Skin of body (tissue), 2 donors: ENCODE results near the gene CAP1. TPM values are rescaled to one million over a fixed set of nuclear protein-coding genes. Genes with fewer than 3 reads are reported as not detected.
"Not testable (repeated sequence)": the region's sequence is repeated elsewhere in the genome, so short reads cannot be mapped to it uniquely, and the experiment has no call there.

Experiments
- DNase-seq: peaks from one replicate; lab custom pipeline; 2025; lab: John Stamatoyannopoulos, UW
- total RNA-seq: library from RNA; depleted of rRNA; stranded (reverse); fragments of >200 nt; gene quantifications from one replicate; pipeline ENCODE4 v1.2.3, GENCODE V29; 2014

The CAP1 gene
- total RNA-seq, 1 donor from 2014 or later, result 141 TPM

- no peak for DNase-seq
Measured at GRCh38 chr1:40030528-40031135, 9.9 kb upstream of the CAP1 start.

DNA sequence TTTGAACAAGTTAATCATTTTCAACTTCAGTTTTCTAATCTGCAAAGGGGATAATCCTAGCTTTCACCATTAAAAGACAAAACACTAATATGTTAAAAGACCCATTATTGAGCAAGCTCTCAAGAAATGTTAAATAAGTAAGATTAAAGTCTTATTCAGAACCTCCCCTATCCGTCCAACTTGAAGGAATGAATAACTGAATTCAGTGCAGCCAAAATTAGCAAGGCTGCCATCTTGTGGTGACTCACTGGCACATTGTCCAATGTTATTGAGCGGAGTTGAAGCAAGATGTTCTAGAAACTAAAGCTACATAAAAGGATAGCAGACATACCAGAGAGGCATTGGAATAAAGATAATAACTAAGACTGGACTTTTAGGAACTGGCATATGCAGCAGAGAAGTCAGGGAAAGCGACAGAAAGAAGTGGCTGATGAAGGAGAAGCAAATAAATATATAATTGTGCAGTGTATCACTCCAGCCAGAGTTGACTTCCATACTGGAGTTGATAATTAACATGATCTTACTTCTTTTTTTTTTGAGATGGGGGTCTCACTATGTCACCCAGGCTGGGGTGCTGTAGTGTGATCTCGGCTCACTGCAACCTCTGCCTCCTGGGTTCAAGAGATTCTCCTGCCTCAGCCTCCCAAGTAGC is 8.2 kb upstream of the CAP1 start:
- DNase-seq, result peak; percentile 29

GRCh38 chr1:40034869-40035268 is 5.7 kb upstream of the CAP1 start:
- no peak for DNase-seq

DNA sequence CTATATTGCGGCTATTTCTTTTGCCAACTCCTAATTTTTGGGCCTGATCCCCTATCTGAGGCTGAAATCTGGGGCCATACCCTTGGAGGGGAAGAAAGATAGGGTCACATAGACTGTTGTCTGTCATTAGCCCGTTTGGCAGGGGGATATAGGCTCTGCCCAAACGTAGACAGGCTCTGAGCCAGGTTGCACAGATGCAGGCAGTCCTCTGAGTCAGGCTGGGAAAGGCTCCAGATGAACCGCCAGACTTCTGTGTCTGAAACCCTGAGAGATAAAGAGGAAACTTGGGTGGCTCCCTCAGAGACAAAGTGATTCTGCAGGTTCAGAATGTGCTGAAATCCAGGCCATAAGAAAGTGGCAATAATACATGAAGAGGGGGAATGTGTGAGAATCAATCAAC is 4.0 kb upstream of the CAP1 start:
- no peak for DNase-seq

DNA sequence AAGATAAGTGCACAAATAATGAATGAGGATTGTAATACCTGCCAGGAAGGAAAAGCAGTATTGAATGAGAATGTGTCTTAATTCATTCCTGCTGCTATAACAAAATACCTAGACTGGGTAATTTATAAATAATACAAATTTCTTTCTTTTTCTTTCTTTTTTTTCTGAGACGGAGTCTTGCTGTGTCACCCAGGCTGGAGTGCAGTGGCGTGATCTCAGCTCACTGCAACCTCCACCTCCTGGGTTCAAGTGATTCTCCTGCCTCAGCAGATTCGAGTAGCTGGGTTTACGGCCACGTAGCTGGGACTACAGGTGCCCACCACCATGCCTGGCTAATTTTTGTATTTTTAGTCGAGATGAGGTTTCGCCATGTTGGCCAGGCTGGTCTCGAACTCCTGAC is 3.3 kb upstream of the CAP1 start:
- DNase-seq, result not testable (repeated sequence)

- no peak for DNase-seq
Measured at GRCh38 chr1:40038697-40039096, 1.8 kb upstream of the CAP1 start.

DNA sequence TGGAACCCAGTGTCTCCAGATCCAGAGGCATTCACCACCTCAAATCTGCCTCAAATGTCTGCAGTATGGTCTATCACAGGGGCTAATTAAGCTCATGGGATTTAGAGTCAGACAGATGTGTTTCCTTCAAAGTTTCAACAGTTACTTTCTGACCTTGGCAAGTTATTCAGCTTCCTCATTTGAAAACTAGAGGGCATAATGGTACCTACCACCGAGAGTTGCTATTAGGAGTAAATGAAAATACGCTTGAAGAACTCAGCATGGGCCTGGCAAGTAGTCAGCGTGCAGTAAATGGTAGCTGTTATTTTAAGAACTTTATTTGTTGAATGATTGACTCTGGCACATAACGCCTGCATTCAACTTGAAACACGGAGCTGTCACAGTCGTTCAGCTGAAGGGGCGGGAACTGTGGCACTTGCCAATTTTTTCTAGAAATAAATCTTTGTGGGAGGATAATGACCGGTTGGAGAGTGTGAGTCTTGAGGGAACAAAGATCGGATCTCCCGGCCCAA is 1.2 kb upstream of the CAP1 start:
- peak; percentile 74 for DNase-seq

GRCh38 chr1:40039757-40040510 is 595 bp upstream of the CAP1 start:
- peak; percentile 82 for DNase-seq

GRCh38 chr1:40041466-40041838 is 923 bp downstream of the CAP1 start:
- DNase-seq, result no peak

- no peak for DNase-seq
Measured at GRCh38 chr1:40042341-40042740, 1.8 kb downstream of the CAP1 start.

- DNase-seq, result no peak
Measured at GRCh38 chr1:40044110-40044509, 3.6 kb downstream of the CAP1 start.

DNA sequence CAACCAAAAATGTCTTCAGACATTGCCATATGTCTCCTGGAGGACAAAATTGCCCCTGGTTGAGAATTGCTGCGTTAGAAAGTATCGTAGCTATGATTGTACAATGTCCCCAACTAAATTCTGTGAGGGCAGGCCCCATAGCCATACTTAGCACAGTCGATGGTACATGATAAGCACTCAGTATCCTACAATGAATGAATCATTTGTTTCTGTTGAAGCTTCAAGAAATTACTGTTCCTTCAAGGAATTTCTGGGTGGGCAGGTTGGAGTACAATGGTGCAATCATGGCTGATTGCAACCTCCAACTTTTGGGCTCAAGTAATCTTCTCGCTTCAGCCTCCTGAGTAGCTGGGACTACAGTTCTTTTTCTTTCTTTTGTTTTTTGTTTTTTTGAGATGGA is 4.7 kb downstream of the CAP1 start:
- DNase-seq, result no peak

DNA sequence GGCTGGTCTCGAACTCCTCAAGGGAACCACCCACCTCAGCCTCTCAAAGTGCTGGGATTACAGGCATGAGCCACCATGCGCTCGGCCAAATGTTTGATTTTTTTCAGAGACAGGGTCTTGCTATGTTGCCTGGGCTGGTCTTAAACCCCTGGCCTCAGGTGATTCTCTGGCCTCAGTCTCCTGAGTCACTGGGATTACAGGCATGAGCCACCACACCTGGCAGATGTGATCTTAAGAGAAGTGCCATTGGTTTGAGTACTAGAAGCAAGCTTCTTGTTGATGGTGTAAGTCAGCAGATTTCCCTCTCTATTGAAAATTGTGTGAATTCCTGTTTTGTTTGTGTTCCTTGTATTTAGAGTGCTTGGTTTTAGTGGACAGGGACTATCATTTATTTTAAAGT is 5.2 kb downstream of the CAP1 start:
- DNase-seq, result no peak

GRCh38 chr1:40047276-40047675 is 6.7 kb downstream of the CAP1 start:
- DNase-seq, result no peak

GRCh38 chr1:40047769-40048168 is 7.2 kb downstream of the CAP1 start:
- DNase-seq, result no peak

DNA sequence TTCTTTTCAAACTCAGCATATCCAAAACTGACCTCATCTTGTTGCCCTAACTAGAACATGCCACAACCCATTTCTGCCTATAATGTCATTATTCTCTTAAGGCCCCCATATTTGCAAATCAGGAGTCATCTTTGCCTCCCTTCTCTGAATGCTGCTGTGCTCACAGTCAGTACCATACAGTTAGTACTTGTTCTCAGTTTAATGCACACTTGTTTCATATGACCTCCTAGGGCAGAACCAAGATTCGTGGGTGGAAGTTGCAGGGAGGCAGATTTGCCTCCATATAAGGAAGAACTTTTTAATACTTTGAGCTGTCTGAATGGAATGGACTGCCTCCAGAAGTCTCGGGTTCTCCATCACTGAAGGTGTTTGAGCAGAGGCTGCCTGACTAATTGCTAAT is 9.2 kb downstream of the CAP1 start:
- no peak for DNase-seq

- DNase-seq, result no peak
Measured at GRCh38 chr1:40050863-40051262, 10.3 kb downstream of the CAP1 start.

- DNase-seq, result no peak
Measured at GRCh38 chr1:40053138-40053887, 12.8 kb downstream of the CAP1 start.

DNA sequence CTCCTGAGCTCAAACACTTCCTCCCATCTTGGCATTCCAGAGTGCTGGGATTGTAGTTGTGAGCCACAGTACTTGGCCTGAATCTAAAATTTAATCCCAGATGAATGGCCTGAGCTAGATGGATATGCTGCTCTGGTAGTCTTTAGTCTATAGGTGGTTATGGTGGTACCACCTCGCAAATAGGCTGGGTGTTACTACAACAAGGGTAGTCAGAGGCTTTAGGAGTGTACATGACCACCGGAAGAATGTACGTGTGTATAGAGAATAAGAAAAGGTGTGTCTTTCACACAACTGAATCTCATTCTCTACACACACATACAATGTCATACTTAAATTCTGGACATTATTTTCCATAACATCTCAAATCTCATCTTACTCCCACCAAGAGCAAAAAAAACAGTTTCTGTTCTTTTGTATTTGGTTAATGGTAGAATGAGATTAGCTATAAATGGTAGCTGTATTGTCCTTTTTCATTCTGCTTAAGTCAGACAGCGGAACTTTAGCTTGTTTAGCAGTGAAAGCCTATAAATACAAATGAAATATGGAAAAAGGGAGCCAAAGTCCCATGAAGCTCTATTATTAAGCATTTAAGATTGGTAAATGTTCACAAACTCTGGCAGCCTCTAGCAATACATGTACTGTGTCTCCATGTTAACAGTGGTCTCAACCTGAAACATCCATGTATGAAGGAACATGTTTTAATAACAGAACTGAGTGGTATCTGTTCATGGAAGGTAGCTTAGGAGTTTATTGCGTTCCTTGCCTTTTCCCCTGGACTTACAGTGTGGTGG is 16.2 kb downstream of the CAP1 start:
- no peak for DNase-seq

GRCh38 chr1:40057310-40058030 is 16.9 kb downstream of the CAP1 start:
- DNase-seq, result no peak

DNA sequence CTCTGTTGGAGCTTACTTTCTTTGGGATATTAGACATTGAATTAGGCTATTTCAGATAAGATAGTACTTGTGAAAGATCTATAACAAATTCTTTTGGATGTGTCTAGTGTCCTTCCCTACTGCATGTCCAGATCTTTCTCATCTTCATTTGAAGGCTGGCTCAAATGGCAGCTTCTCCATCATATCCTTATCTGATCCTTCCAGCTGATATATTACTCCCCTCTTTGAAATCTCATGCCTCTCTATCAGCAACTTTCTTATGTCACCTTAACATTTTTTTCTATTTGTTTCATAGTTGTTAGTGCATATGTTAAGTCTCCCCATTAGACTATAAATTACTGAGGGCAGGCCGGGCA is 17.5 kb downstream of the CAP1 start:
- DNase-seq, result no peak
